ENCODE results near the gene SLC16A1.
"Not testable (repeated sequence)": the region's sequence is repeated elsewhere in the genome, so short reads cannot be mapped to it uniquely, and the experiment has no call there.

The SLC16A1 gene

DNA sequence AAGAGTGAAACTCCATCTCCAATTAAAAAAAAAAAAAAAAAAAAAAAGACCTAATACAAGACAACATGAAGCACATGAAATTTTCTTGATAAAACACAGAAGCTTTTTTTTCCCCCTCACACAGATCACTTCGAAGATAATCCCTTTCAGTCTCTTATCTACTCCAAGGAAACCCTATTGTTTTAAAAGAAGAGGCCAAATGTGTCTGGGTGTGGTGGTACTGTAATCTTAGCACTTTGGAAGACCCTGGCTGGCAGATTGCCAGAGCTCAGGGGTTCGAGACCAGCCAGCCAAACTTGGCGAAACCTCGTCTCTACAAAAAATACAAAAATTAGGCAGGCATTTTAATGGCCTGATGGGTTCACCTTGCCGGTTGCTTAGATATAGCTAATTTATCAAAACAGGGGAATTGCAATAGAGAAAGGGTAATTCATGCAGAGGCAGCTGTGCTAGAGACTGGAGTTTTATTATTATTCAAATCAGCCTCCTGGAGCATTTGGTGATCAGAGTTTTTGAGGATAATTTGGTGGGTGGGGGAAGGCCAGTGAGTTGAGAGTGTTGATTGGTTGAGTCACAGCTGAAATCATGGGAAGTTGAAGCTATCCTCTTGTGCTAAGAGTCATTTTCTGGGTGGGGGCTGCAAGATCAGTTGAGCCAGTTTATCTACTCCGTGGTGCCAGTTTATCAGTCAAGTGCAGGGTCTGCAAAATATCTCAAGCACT lies 62.5 kb downstream of the SLC16A1 start:
- H3K9me3 ChIP-seq (ENCODE audit: control insufficient read depth, low read length): peaks cover 7% of the 10 kb centered on the region
- H3K27me3 ChIP-seq (replicated peaks; ENCODE audit: control insufficient read depth, insufficient read depth, low read length): no peaks in the 10 kb centered on the region
- no peak overlapping the region for H3K4me3 ChIP-seq (ENCODE audit: low read length)
- H3K9ac ChIP-seq (ENCODE audit: low read length): no peak overlapping the region
- no peak for DNase-seq (ENCODE audit: low read depth)
- no peaks in the 10 kb centered on the region for H3K4me1 ChIP-seq (ENCODE audit: control insufficient read depth, insufficient read depth, low read length)
- H3K36me3 ChIP-seq (ENCODE audit: control insufficient read depth, insufficient read depth, low read length, severe bottlenecking): no peaks in the 10 kb centered on the region

DNA sequence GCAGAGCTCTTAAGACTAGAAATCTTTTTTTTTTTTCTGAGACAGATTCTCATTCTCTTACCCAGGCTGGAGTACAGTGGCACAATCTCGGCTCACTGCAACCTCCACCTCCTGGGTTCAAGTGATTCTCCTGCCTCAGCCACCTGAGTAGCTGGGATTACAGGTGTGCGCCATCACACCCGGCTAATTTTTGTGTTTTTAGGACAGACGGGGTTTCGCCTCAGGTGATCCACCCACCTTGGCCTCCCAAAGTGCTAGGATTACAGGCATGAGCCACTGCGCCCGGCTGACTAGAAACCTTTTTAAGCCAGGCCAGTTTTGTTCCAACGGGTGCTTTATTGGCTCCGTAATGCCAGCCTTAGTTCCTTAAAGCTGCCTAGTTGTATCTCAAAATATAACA lies 66.1 kb downstream of the SLC16A1 start:
- not testable (repeated sequence) for H3K9ac ChIP-seq (ENCODE audit: low read length); H3K36me3 ChIP-seq (ENCODE audit: control insufficient read depth, insufficient read depth, low read length, severe bottlenecking); DNase-seq (ENCODE audit: low read depth); H3K27me3 ChIP-seq (replicated peaks; ENCODE audit: control insufficient read depth, insufficient read depth, low read length); H3K4me3 ChIP-seq (ENCODE audit: low read length); H3K4me1 ChIP-seq (ENCODE audit: control insufficient read depth, insufficient read depth, low read length); H3K9me3 ChIP-seq (ENCODE audit: control insufficient read depth, low read length)

DNA sequence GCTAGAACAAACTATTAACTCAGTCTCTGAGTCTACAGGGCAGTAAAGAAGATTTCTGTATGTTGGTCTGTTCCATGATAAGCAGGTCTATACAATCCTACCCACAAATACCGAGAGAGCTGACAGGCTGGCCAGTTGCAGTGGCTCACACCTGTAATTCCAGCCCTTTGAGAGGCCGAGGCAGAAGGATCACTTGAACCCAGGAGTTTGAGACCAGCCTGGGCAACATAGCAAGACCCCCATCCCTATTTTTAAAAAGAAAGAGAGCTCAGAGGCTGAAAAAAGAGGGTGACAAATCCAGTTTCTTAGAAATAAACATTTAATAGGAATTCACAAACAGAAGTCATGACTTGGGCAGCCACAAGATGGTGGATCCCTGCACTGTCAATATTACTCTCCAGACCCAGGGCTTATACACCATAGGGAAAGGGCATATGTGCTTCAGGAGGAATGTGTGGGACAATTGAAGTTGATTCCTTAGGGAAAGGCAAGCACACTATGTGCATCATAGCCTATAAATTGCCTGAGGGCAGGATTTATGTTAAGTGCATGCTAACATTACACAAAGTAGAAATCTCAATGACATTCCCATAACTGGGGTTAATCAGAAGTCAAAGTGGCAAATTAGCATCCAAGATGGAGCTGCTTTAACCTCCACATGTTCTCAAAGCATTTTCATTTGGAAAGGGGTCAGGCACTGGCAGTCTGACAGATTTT lies 66.8 kb downstream of the SLC16A1 start:
- DNase-seq (ENCODE audit: low read depth): no peak
- peaks cover 7% of the 10 kb centered on the region for H3K9me3 ChIP-seq (ENCODE audit: control insufficient read depth, low read length)
- no peak overlapping the region for H3K4me3 ChIP-seq (ENCODE audit: low read length)
- H3K36me3 ChIP-seq (ENCODE audit: control insufficient read depth, insufficient read depth, low read length, severe bottlenecking): no peaks in the 10 kb centered on the region
- H3K9ac ChIP-seq (ENCODE audit: low read length): no peak overlapping the region
- peaks cover 6% of the 10 kb centered on the region for H3K4me1 ChIP-seq (ENCODE audit: control insufficient read depth, insufficient read depth, low read length)
- H3K27me3 ChIP-seq (replicated peaks; ENCODE audit: control insufficient read depth, insufficient read depth, low read length): no peaks in the 10 kb centered on the region

DNA sequence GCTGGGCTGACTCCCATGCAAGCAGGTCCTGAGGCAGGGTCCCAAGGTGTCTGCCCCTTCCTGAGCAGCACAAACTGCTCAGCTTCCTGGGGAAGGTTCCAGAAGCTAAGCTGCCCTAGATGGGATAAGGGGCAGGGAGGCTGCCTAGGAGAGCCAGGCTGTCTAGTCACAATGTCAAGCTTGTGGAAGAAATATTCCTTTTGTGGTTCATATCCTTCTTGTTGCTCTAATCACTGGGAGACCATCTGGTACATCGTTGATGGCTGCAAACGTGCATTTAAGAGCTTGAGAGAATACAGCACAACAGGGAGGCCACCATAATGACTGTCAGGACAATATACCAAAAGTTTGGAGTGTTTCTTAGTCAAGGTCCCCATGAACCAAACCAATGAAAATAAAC lies 67.4 kb downstream of the SLC16A1 start:
- DNase-seq (ENCODE audit: low read depth): no peak
- Histone ChIP-seq H3K9me3 (ENCODE audit: control insufficient read depth, low read length) (peaks cover 4% of the 10 kb centered on the region), H3K27me3 (replicated peaks; ENCODE audit: control insufficient read depth, insufficient read depth, low read length) (no peaks in the 10 kb centered on the region), H3K9ac (ENCODE audit: low read length) (no peak overlapping the region), H3K4me3 (ENCODE audit: low read length) (no peak overlapping the region), H3K4me1 (ENCODE audit: control insufficient read depth, insufficient read depth, low read length) (peaks cover 6% of the 10 kb centered on the region), H3K36me3 (ENCODE audit: control insufficient read depth, insufficient read depth, low read length, severe bottlenecking) (no peaks in the 10 kb centered on the region)

DNA sequence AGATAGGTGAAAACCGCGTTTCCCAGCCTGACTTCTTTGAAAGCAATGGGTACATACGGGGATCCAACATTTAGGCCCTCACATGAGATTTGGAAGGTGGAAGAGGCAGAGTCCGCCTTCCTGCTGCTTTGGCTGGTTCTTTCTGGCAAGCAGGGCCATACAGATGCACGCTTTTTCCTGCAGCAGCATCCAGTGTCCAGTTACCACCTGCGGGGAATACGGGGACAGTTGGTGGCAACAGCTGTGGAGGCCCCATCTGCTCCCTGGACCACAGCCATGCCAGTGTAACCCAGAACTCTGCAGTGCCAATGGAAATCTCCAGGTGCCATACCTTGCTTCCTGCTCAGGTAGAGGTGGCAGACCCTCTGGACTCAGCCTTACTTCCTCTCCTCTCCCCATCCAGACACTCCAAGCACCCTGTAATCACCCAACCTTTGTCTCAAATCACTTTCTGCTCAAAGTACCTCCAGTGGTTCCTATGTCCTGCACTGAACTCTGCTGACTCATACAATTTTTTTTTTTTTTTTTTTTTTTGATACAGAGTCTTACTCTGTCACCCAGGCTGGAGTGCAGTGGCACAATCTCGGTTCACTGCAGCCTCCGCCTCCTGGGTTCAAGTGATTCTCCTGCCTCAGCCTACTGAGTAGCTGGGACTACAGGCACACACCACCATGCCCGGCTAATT lies 68.3 kb downstream of the SLC16A1 start:
- peaks cover 8% of the 10 kb centered on the region for H3K4me1 ChIP-seq (ENCODE audit: control insufficient read depth, insufficient read depth, low read length)
- peak; percentile 22 for DNase-seq (ENCODE audit: low read depth)
- H3K9ac ChIP-seq (ENCODE audit: low read length): no peak overlapping the region
- H3K4me3 ChIP-seq (ENCODE audit: low read length): no peak overlapping the region
- H3K27me3 ChIP-seq (replicated peaks; ENCODE audit: control insufficient read depth, insufficient read depth, low read length): no peaks in the 10 kb centered on the region
- H3K9me3 ChIP-seq (ENCODE audit: control insufficient read depth, low read length): no peaks in the 10 kb centered on the region
- H3K36me3 ChIP-seq (ENCODE audit: control insufficient read depth, insufficient read depth, low read length, severe bottlenecking): no peaks in the 10 kb centered on the region

DNA sequence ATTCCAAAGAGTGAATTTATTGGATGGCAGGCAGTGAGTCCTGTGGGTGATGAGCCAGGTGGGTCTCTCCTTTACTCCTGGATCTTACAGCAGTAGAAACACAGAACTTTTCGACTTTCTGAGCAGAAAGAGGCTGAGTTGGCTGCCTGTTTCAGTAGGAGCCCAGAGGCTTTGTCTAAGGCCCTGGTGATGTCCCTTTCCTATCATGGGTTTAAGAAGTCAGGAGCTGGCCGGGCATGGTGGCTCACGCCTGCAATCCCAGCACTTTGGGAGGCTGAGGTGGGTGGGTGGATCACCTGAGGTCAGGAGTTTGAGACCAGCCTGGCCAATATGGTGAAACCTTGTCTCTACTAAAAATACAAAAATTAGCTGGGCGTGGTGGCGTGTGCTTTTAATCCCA lies 71.0 kb downstream of the SLC16A1 start:
- not testable (repeated sequence) for H3K9ac ChIP-seq (ENCODE audit: low read length); H3K4me3 ChIP-seq (ENCODE audit: low read length); H3K9me3 ChIP-seq (ENCODE audit: control insufficient read depth, low read length); DNase-seq (ENCODE audit: low read depth); H3K27me3 ChIP-seq (replicated peaks; ENCODE audit: control insufficient read depth, insufficient read depth, low read length); H3K36me3 ChIP-seq (ENCODE audit: control insufficient read depth, insufficient read depth, low read length, severe bottlenecking)
- H3K4me1 ChIP-seq (ENCODE audit: control insufficient read depth, insufficient read depth, low read length): peaks cover 26% of the 10 kb centered on the region

DNA sequence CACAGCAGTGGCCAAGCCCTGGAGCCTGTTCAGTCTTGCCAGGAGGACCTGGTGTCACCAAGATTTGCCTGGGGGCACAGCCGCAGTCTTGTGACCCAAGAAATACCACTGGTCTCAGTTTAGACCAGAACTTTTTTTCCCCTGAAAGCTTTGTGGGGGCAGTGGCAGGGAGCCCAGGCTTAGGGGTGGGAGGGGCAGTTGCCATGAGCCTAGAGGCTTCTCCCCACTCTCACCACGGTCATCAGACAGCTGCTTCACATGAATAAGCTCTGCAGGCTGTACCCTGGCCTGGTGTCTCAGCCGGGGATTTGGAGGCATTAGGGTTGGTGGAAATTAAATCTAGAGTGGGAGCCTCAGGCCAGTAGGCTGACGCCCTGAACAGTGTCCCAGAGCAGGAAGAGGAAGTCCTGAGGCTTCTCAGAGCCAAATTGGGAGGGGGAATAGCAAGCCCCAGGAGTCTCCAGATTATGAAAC lies 73.7 kb downstream of the SLC16A1 start:
- Histone ChIP-seq H3K27me3 (replicated peaks; ENCODE audit: control insufficient read depth, insufficient read depth, low read length) (no peaks in the 10 kb centered on the region), H3K4me3 (ENCODE audit: low read length) (no peak overlapping the region), H3K9me3 (ENCODE audit: control insufficient read depth, low read length) (no peaks in the 10 kb centered on the region), H3K9ac (ENCODE audit: low read length) (peak overlapping the region; percentile 59), H3K4me1 (ENCODE audit: control insufficient read depth, insufficient read depth, low read length) (peaks cover 20% of the 10 kb centered on the region), H3K36me3 (ENCODE audit: control insufficient read depth, insufficient read depth, low read length, severe bottlenecking) (no peaks in the 10 kb centered on the region)
- no peak for DNase-seq (ENCODE audit: low read depth)

DNA sequence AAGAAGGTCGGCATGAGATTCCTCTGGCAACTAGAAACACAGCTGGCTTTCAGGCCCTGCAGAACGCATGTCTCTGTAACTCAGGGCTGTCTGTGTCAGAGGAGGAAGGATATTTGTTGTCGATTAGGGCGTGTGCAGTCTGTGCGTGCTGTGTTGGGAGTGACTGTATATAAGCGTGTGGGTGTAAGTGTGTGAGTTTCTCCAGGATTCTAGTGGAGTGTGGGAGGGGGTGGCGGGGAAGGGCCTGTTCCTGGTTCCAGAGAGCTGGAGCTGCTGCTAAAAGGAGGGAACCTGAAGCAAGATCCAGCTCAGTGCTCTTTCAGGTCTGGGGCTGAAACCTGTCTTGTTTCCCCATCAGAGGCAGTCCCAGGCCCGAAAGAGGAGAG lies 74.3 kb downstream of the SLC16A1 start:
- no peaks in the 10 kb centered on the region for H3K9me3 ChIP-seq (ENCODE audit: control insufficient read depth, low read length)

DNA sequence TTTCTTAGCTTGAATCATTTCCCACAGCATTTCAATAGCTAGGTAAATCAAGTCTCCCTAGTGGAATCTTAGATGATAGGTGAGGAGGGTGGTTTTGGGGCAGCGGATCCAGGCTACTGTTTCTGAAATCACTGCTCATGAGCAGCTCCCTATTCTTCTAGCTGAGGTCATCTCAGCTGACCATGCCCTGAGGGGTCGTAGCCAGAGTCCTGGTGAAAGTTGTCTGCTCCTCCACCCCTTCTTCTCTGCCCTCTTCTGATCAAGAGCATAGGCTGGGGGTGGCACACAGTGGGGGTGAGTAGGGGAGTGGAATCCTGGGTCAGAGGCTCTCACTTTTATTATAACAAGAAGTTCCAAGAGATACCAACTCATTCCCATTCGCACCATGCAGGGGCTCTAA lies 76.2 kb downstream of the SLC16A1 start:
- Histone ChIP-seq H3K9ac (ENCODE audit: low read length) (no peak overlapping the region), H3K4me3 (ENCODE audit: low read length) (no peak overlapping the region), H3K36me3 (ENCODE audit: control insufficient read depth, insufficient read depth, low read length, severe bottlenecking) (no peaks in the 10 kb centered on the region), H3K4me1 (ENCODE audit: control insufficient read depth, insufficient read depth, low read length) (peaks cover 20% of the 10 kb centered on the region), H3K27me3 (replicated peaks; ENCODE audit: control insufficient read depth, insufficient read depth, low read length) (no peaks in the 10 kb centered on the region), H3K9me3 (ENCODE audit: control insufficient read depth, low read length) (no peaks in the 10 kb centered on the region)
- no peak for DNase-seq (ENCODE audit: low read depth)

More for the DNA sequence above, 74.3 kb downstream of the SLC16A1 start:
- Histone ChIP-seq H3K9ac (ENCODE audit: low read length) (peak overlapping the region; percentile 59), H3K4me1 (ENCODE audit: control insufficient read depth, insufficient read depth, low read length) (peaks cover 20% of the 10 kb centered on the region), H3K27me3 (replicated peaks; ENCODE audit: control insufficient read depth, insufficient read depth, low read length) (no peaks in the 10 kb centered on the region), H3K4me3 (ENCODE audit: low read length) (no peak overlapping the region), H3K36me3 (ENCODE audit: control insufficient read depth, insufficient read depth, low read length, severe bottlenecking) (no peaks in the 10 kb centered on the region)
- DNase-seq (ENCODE audit: low read depth): no peak

DNA sequence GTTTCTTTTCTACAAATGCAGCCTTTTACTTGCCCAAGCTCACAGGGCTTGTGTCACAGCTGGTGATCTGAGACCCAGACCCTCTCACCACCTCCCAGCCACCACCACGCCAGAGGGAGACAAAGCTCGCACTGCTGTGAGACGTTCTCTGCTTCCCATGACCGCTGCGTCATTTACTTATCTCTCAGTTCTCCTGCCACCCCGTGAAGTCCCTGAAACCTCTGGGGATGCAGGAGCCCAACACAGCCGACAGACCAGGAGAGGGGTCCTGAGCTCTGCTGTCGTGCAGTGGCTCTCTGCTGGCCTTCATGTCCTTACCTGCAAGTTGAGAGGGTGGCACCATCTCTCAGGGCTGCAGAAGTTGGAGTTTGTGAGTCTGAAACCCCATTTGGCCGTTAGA lies 77.7 kb downstream of the SLC16A1 start:
- Histone ChIP-seq H3K4me3 (ENCODE audit: low read length) (no peak overlapping the region), H3K27me3 (replicated peaks; ENCODE audit: control insufficient read depth, insufficient read depth, low read length) (no peaks in the 10 kb centered on the region), H3K9ac (ENCODE audit: low read length) (no peak overlapping the region), H3K4me1 (ENCODE audit: control insufficient read depth, insufficient read depth, low read length) (peaks cover 20% of the 10 kb centered on the region), H3K9me3 (ENCODE audit: control insufficient read depth, low read length) (no peaks in the 10 kb centered on the region), H3K36me3 (ENCODE audit: control insufficient read depth, insufficient read depth, low read length, severe bottlenecking) (no peaks in the 10 kb centered on the region)
- DNase-seq (ENCODE audit: low read depth): no peak

DNA sequence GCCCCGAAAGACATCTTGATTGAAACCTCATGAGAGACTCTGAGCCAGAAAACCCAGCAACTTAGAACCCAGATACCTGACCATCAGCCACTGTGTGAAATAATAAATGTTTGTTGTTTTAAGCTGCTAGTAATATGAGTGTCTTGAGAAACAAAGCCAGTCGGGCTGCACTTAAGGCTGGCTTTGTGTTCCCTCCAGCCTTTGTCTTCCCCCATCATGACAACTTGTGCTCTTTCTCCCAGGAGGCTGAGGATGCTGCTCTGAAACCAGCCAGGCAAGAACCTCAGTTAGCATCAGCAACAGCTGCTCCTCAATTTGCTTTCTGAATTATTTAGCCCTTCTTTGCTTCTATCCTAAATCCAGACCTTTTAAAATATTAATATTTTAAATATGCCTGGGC lies 78.2 kb downstream of the SLC16A1 start:
- DNase-seq (ENCODE audit: low read depth): peak; percentile 25
- no peak overlapping the region for H3K9ac ChIP-seq (ENCODE audit: low read length)
- H3K36me3 ChIP-seq (ENCODE audit: control insufficient read depth, insufficient read depth, low read length, severe bottlenecking): no peaks in the 10 kb centered on the region
- H3K9me3 ChIP-seq (ENCODE audit: control insufficient read depth, low read length): no peaks in the 10 kb centered on the region
- no peak overlapping the region for H3K4me3 ChIP-seq (ENCODE audit: low read length)
- peaks cover 22% of the 10 kb centered on the region for H3K4me1 ChIP-seq (ENCODE audit: control insufficient read depth, insufficient read depth, low read length)
- H3K27me3 ChIP-seq (replicated peaks; ENCODE audit: control insufficient read depth, insufficient read depth, low read length): no peaks in the 10 kb centered on the region
